Fibroblast of villous mesenchyme (primary cell): ENCODE measurements around the gene OGFOD2. TPM values are rescaled to one million over a fixed set of nuclear protein-coding genes. Genes with fewer than 3 reads are reported as not detected.
"Not testable (repeated sequence)": the region's sequence is repeated elsewhere in the genome, so short reads cannot be mapped to it uniquely, and the experiment has no call there.

Experiments
- DNase-seq: peaks from one replicate; pipeline ENCODE4 v3.0.0-alpha.2; 2010; ENCODE audit warnings: low read depth
- H3K4me3 ChIP-seq: 2 replicates; pipeline ENCODE4 v1.5.1; 2011; ENCODE audit warnings: low read depth, mild to moderate bottlenecking, low read length
- total RNA-seq: library from RNA; depleted of rRNA; stranded (reverse); fragments of >200 nt; gene quantifications from 2 replicates; pipeline ENCODE4 v1.2.3, GENCODE V29; 2012
- TF ChIP-seq, protein P1 (sequence below): IDR thresholded peaks from 2 replicates; pipeline ENCODE4 v1.5.1; 2012; ENCODE audit warnings: low read depth, mild to moderate bottlenecking, low read length; ENCODE audit not compliant: insufficient read depth

OGFOD2 gene
- total RNA-seq, 1 donor, result 7.3 TPM

DNA sequence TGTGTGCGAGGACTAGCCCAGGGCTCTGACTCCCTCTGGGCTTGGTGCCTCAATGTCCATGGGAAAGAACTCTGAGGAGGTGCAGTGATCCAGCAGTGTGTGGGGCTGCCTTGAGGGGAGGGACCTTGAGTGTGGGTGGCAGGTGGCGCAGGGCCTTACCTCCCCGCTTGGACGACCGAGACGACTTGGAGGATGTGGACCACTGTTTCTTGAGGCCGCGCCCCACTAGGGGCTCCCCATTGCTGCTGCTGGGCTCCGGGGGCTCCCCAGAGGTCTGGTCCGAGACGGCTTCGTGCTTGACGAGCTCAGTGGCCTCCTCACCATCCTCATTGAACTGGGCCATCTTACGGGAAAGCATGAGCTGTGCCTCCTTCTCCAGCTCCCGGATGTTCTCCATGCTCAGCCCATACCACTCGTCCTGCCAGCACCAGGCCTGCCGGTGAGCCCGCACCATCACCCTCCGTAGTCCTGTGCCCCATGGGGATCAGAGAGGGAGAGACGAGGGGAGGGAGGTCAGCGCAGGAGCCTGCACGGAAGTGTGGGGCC is 30.1 kb downstream of the OGFOD2 start:
- H3K4me3 ChIP-seq, result no peak overlapping the region
- TF ChIP-seq, protein P1, sequence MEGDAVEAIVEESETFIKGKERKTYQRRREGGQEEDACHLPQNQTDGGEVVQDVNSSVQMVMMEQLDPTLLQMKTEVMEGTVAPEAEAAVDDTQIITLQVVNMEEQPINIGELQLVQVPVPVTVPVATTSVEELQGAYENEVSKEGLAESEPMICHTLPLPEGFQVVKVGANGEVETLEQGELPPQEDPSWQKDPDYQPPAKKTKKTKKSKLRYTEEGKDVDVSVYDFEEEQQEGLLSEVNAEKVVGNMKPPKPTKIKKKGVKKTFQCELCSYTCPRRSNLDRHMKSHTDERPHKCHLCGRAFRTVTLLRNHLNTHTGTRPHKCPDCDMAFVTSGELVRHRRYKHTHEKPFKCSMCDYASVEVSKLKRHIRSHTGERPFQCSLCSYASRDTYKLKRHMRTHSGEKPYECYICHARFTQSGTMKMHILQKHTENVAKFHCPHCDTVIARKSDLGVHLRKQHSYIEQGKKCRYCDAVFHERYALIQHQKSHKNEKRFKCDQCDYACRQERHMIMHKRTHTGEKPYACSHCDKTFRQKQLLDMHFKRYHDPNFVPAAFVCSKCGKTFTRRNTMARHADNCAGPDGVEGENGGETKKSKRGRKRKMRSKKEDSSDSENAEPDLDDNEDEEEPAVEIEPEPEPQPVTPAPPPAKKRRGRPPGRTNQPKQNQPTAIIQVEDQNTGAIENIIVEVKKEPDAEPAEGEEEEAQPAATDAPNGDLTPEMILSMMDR, result no peak
- no peak for DNase-seq

DNA sequence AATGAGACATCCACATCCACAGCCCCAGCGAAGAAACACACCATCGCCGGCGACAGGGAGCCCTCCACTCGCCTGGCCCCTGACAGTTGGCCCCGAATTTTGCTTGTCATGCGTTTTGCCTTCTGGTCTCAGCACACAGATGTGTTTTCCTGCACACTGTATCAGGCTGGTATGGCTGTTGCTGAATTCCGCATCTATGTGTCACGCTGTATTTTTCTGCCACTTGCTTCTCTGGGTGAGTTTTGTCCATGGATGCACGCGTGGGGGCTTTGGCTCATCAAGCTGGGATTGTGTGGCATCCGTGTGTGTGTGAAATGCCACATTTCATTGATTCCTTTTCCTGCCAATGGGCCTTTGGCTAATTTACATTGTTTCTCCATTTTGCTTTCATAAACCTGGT is 31.9 kb downstream of the OGFOD2 start:
- H3K4me3 ChIP-seq, result no peak overlapping the region
- TF ChIP-seq, protein P1, result no peak
- DNase-seq, result no peak

DNA sequence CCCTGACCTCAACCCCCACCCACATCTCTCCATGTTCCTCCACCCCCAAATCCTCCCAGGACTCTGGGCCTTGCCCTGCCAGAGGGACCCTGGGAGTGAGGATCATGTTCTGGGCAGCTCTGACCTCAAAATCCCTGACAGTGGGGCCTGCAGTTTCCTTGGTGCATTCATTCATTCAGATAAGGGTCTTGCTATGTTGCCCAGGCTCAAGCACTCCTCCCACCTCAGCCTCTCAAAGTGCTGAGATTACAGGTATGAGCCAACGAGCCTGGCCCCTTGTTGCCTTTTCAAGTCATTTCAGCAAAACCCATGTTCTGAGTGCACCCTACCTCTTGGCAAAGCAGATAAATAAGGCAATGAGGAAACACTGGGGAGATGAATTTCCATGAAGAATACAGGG is 35.1 kb downstream of the OGFOD2 start:
- TF ChIP-seq, protein P1, result no peak
- no peak overlapping the region for H3K4me3 ChIP-seq
- DNase-seq, result no peak

DNA sequence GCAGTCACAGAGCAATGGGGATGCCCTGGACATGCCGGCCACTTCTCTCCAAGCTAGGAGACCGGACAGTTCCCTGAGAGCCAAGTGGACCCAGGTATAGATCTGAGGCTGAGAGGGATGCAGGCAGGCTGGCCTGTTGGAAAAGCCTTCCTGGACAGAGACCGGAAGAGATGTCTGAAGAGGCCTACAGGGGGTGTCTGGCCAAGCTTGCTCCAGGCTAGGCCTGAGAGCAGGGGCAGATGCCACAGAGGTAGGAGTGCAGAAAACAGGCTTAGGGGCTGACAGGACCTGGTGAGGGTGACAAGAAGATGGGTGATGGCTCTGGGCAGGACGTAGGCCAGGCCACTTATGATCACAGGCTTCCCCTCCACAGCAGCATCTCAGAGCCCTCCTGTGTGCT is 35.6 kb downstream of the OGFOD2 start:
- TF ChIP-seq, protein P1, result no peak
- DNase-seq, result no peak
- no peak overlapping the region for H3K4me3 ChIP-seq

DNA sequence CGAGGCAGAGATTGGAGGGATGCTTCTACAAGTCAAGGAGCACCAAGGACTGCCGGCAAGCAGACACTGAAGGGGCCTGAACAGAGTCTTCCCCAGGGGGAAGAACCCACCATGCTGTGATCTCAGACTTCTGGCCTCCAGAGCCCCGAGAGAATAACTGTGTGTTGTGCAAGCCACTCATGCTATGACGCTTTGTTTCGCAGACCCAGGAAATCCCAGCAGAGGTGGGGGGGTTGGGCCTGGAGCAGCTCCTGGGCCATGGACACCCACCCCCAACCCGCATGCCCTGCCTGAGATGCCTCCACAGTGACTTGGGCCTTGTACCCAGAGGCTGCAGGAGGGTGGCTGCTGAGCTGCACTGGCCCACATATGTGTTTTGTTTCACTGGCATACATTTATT is 36.7 kb downstream of the OGFOD2 start:
- TF ChIP-seq, protein P1, result no peak
- peak; percentile 19 for DNase-seq

DNA sequence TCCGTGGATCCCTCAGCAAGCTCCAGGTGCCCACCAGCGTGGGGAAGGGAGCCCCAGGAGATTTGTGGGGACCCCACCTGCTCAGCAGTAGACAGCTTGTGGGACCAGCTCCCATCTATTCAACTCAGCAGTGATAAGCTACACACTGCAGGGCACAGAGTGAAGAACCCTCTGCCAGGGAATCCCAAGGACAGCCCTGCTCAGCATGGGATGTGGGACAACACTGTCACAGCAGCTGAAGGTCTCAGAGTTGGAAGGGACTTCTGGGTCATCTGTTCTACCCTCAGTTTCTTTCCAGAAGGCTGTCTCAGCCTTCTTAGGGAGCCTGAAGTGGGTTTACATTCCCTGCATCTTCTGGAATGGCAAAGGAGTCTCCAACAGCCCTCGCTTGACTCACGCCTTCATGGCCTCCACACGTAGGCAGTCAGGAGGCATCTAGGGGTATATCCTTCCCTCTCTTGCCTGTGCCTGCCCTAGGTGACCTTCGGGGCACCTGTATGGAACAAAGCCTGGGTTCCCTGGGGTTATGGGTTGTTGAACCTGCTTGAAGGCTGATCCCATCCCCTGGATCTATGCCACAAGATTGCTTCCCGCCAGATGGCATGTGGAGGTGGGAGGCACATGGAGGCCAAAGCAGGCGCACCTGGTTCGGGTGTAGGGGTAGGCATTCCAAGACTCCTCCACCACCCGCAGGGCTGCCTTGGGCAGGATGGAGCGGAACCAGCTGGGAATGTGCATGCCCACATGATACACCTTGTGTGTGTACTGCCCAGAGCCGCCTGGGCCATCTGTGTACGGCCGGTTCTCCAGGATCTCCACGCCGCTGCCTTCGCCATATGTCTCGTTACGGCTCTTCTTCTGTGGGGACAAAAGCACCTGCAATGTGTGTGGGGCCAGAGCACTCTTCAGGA is 38.4 kb downstream of the OGFOD2 start:
- no peak for DNase-seq
- H3K4me3 ChIP-seq, result no peak overlapping the region
- TF ChIP-seq, protein P1, result no peak

More for the DNA sequence above, 36.7 kb downstream of the OGFOD2 start:
- no peak overlapping the region for H3K4me3 ChIP-seq

DNA sequence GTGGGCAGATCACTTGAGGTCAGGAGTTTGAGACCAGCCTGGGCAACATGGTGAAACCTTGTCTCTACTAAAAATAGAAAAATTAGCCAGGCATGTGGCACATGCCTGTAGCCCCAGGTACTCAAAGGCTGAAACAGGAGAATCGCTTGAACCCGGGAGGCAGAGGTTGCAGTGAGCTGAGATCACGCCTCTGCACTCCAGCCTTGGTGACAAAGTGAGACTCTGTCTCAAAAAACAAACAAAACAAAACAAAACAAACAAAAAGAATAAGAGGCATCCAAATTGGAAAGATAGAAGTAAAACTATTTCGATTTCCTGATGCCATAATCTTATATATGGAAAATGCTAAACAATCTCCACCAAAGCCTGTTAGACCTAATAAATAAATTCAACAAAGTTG is 39.4 kb downstream of the OGFOD2 start:
- DNase-seq, H3K4me3 ChIP-seq: not testable (repeated sequence)
